Stomach smooth muscle (tissue), 2 donors: ENCODE measurements around the gene SLC39A9.

Experiments used
- H3K27ac ChIP-seq: one replicate; pipeline ENCODE4 v1.7.0; 2013; ENCODE audit warnings: mild to moderate bottlenecking, low read length, inconsistent platforms
- H3K27me3 ChIP-seq, 2 donors: one replicate each; pipeline ENCODE4 v1.7.0; 2013; ENCODE audit warnings: low read length in 2 of 2; ENCODE audit not compliant: insufficient read depth in 2 of 2, control insufficient read depth in 1 of 2
- H3K36me3 ChIP-seq, 2 donors: one replicate each; pipeline ENCODE4 v1.7.0; 2013; ENCODE audit warnings: low read length in 2 of 2; ENCODE audit not compliant: control insufficient read depth in 2 of 2, insufficient read depth in 2 of 2
- H3K4me1 ChIP-seq: one replicate; pipeline ENCODE4 v1.7.0; 2013; ENCODE audit warnings: low read length; ENCODE audit not compliant: control insufficient read depth, insufficient read depth
- H3K4me3 ChIP-seq, 2 donors: one replicate each; pipeline ENCODE4 v1.7.0; 2013; ENCODE audit warnings: low read length in 2 of 2
- H3K9ac ChIP-seq, 2 donors: one replicate each; pipeline ENCODE4 v1.7.0; 2013; ENCODE audit warnings: low read length in 2 of 2, mild to moderate bottlenecking in 1 of 2
- H3K9me3 ChIP-seq, 2 donors: one replicate each; pipeline ENCODE4 v1.7.0; 2013; ENCODE audit warnings: low read length in 2 of 2; ENCODE audit not compliant: control insufficient read depth in 2 of 2
- donor health status: healthy.
- donor health status: Pancreatic carcinoma.

Gene SLC39A9, protein sequence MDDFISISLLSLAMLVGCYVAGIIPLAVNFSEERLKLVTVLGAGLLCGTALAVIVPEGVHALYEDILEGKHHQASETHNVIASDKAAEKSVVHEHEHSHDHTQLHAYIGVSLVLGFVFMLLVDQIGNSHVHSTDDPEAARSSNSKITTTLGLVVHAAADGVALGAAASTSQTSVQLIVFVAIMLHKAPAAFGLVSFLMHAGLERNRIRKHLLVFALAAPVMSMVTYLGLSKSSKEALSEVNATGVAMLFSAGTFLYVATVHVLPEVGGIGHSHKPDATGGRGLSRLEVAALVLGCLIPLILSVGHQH

DNA sequence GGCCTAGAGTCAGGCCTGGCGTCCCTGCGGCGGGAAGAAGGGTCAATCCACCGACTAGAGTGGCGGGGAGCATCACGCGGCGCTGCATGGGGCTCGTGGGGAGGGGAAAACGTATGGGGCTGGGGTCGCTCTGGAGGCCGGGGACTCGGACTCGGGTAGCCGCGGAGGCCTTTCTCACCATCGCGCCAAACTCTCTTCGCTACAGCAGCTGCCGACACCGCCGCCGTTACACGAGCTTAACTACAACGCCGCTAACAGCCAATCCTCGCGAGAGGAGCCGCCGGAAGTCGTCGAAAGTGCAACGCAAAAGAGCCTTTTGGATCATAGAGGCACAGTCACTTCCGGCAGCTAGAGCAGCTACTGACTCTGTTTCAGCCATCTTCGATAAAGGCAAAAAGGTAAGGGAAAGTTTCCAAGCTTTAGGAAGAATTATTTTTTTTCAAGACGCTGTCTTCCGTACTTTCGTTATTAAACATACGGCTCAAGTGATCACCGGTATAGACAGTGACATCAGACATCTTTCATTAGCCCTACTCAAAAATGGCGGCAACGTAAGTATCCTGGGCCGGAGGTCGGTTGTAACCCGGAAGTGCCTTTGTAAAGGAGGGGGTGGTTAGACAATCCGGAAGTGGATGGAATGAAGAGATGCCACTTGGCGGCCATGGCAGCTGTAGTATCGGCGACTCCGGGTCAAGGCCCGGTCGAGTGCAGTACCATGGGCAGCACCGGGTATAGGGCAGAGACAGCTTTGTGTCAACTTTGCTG lies at the start of gene SLC39A9, which contains the start of gene ERH:
TSS of gene SLC39A9 (plus strand) at position 640 of the 765 bp plus-strand sequence. CDS start 678 bp downstream, outside the sequence.
TSS of gene ERH (minus strand) at position 247 of the 765 bp plus-strand sequence. CDS start at position 181, 66 bp downstream.
- Histone ChIP-seq H3K9me3 (no peaks in the 10 kb centered on the region), H3K4me1 (peaks cover 30% of the 10 kb centered on the region), H3K9ac (peak within 1 kb of the TSS; percentile 97), H3K27me3 (no peaks in the 10 kb centered on the region), H3K4me3 (peak within 1 kb of the TSS; percentile 88 to 99), H3K27ac (peak within 1 kb of the TSS; percentile 91), H3K36me3 (peaks cover 23 to 26% of the 10 kb centered on the region in 2 donors)

DNA sequence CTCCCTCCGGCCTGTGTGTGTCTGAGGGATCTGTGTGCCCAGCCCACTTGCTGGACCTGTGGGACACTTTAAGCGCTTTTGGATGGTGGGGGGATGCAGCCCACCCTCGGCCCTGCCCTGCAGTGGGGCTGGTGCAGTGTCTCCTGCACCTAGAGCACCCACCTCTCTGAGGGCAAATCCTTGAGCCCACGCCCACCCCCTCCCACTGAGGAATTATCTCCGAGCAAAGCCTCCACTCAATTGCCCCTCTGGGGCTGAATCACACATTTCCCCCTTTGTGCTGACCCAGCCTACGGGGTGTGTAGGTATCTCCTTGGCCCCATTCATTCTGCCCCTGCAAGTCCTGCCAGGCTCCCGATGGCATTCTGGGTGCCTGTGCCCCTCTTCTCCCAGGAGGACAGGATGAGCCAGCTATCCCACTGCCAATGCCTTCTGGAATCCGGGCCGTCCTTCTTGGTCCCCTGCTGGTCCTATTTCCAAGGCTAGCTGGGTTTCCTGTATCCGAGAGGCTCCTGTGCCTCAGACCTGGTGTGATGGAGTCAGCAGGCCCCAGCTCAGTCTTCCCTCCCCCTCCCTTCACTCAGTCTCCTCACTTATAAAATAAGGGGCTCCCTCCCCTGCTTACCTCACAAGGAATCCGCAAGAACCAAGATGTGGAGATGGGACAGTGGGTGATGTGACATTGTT lies 49.3 kb upstream of the SLC39A9 start:
- H3K4me1 ChIP-seq, result no peaks in the 10 kb centered on the region
- peaks cover 0 to 2% of the 10 kb centered on the region in 2 donors for H3K36me3 ChIP-seq
- H3K4me3 ChIP-seq, result no peak overlapping the region
- no peak overlapping the region for H3K9ac ChIP-seq
- no peaks in the 10 kb centered on the region for H3K9me3 ChIP-seq
- no peaks in the 10 kb centered on the region for H3K27me3 ChIP-seq
- H3K27ac ChIP-seq, result no peak overlapping the region

DNA sequence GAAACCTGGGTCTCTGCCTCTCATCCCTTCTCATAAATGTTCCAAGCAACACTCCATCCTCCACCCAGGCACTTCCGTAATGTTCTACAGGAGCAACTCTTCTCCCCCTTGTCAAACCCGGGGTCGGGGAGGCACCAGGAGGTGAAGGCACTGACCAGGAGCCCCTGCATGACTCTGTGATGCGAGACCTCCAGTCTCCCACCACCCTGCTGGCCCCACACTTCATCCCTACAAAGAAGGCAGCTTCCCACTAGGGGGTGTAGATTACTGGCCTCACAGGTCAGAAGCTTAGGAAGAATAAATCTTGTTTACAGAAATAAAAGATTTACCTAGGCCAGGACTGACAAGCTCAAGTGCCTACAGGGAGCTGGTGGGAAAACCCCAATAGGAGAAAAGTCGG lies 47.6 kb upstream of the SLC39A9 start:
- no peaks in the 10 kb centered on the region for H3K27me3 ChIP-seq
- no peak overlapping the region for H3K4me3 ChIP-seq
- no peak overlapping the region for H3K27ac ChIP-seq
- peaks cover 0 to 2% of the 10 kb centered on the region in 2 donors for H3K36me3 ChIP-seq
- no peaks in the 10 kb centered on the region for H3K9me3 ChIP-seq
- H3K4me1 ChIP-seq, result peaks cover 9% of the 10 kb centered on the region
- no peak overlapping the region for H3K9ac ChIP-seq

DNA sequence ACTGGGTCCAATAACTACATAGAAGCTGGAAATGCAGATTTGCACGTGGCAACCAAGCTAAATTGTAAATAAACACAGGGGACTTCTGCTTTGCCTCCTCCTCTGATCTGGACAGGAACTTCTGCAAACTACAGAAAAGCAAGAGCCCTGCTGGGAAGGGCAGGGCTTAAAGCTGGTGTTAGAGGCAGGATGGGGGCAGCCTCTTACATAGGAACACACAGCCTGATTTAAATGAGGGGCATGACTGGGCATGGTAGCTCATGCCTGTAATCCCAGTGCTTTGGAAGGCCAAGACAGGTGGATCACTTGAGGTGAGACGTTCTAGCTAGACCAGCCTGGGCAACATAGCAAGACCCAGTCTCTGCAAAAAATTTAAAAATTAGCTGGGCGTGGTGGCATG lies 47.1 kb upstream of the SLC39A9 start:
- Histone ChIP-seq H3K4me1 (peaks cover 14% of the 10 kb centered on the region), H3K9me3 (no peaks in the 10 kb centered on the region), H3K9ac (no peak overlapping the region), H3K27ac (no peak overlapping the region), H3K36me3 (peaks cover 0 to 2% of the 10 kb centered on the region in 2 donors), H3K4me3 (no peak overlapping the region), H3K27me3 (no peaks in the 10 kb centered on the region)

DNA sequence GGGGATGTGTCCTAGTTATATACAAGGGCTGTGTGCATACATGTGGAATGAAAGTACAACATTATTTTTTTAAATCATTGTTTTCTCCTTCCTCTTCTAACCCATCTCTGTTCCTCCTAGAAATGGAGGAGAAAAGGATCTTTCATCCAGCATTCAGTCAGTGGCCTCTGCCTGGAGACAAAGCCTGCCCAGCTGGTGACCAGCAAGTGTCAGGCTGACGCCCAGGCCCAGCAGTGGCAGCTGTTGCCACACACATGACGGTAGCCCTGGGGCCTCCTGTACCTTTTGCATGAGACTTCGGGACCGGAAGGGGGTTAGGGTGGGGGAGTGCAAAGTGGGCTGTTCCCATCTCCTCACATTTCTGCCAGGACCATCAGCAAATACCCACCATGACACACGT lies 46.6 kb upstream of the SLC39A9 start:
- Histone ChIP-seq H3K4me1 (peaks cover 14% of the 10 kb centered on the region), H3K9me3 (no peaks in the 10 kb centered on the region), H3K27ac (no peak overlapping the region), H3K36me3 (peaks cover 0 to 2% of the 10 kb centered on the region in 2 donors), H3K4me3 (no peak overlapping the region), H3K9ac (no peak overlapping the region), H3K27me3 (no peaks in the 10 kb centered on the region)

DNA sequence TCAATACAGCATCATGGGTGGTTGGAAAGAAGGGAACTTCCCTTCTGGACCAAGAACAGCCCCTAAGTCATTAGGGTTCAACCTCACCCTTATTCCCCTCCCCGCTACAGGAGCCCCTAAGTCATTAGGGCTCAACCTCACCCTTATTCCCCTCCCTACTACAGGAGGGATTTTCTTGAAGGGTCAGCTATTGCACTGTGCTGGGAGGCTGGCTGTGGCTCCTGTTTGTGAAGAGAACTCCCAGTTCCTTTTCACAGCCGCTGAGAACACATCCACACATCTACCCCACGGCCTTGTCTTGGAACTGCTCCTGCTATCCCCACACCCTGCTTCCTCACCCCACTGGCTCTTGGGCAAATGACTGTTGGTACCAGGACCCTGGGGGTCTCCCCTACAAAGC lies 45.3 kb upstream of the SLC39A9 start:
- Histone ChIP-seq H3K4me1 (peaks cover 14% of the 10 kb centered on the region), H3K9me3 (no peaks in the 10 kb centered on the region), H3K4me3 (no peak overlapping the region), H3K27ac (no peak overlapping the region), H3K27me3 (no peaks in the 10 kb centered on the region), H3K36me3 (peaks cover 0 to 2% of the 10 kb centered on the region in 2 donors), H3K9ac (no peak overlapping the region)

DNA sequence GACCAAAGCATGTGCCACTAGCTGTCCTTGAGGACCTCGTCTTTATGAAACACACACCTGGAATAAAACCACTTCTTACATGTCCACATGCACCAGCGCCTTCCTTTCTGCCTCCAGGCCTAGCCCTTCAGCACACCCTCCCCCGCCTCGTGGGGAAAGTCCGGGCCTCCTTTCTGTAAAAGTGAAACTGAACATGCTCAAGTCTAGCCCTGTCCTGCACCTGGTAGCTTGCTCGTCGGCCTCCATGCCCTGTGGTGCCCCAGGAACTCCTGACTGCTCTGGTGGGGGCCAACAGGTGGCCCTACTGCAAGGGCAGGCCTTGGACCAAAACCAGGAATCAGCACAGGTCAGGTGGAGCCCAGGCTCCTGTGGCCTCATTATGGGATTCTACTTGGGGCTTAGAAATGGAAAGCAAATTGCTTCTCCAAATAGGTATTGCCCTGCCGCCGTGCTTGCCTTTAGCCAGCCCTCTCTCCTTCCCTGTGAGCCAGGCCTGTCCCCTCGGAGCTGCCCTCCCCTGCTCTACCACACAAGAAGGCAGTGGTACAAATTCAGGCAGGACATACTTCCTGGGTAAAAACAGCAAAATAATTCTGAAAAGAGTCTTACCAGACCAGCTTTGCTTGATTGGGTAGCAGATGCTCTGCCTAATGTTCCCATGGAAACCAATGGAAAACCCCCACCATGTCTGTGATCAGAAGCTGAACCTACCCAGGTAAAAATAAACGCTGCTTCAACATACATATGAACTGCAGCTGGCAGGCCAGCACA lies 43.9 kb upstream of the SLC39A9 start:
- Histone ChIP-seq H3K27ac (peak overlapping the region; percentile 46), H3K36me3 (no peaks in the 10 kb centered on the region), H3K9me3 (no peaks in the 10 kb centered on the region), H3K9ac (no peak overlapping the region), H3K4me1 (peaks cover 14% of the 10 kb centered on the region), H3K4me3 (no peak overlapping the region), H3K27me3 (no peaks in the 10 kb centered on the region)

DNA sequence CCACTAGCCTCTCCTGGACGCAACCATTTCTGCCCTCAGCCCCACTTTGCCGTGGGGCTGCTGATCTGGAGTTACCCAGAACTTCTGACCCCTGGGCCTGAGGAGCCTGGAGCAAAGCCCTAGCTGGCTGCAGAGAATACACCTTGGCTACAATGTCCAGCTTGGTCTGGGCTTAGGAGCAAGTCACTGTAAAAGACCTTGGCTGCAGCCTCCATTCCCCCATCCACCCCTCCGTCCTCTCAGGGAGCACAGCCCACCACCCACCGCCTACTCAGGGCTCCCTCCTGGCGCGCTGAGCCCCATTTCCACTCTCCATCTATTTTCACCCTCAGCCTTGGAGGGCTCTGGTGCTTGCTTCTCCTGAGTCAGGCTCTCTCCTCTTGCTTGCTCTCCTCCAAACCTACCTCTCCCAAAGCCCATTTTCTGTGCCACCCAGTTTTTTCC lies 43.3 kb upstream of the SLC39A9 start:
- Histone ChIP-seq H3K27ac (peak overlapping the region; percentile 46), H3K4me3 (no peak overlapping the region), H3K9ac (no peak overlapping the region)

DNA sequence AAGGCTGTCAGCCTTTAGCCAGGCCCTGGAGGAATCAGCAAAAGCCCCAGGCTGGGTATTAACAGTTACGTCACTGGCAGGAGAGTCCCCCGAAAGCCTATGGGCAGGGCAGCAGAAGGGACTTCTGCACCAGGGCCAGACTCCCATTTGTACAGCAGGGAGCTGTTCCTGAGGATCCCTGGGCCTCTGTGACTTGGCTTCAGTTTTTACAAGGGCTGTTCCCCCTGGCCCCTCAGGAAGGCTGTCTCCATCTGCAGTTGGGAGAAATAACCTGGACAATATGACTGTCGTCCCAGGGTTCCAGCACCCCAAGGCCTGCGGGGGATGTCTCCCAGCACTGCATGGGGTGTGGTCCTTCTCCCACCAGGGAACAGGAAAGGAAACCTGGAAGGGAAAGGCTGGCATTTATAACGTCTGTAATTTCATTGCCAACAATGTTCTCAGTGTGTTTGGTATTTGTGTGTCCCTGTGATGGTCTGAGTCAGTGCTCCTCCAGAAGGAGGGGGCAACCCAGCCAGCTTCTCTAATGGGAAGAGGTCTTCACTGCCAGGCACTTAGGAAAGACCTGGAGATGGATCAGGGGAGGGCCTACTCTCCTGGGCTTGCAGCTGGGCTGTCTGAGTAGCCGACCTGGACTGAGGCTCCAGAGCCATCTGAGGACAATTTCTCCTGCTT lies 42.7 kb upstream of the SLC39A9 start:
- no peak overlapping the region for H3K9ac ChIP-seq
- H3K27me3 ChIP-seq, result peaks cover 0 to under 1% of the 10 kb centered on the region in 2 donors
- H3K27ac ChIP-seq, result peak overlapping the region; percentile 46
- no peaks in the 10 kb centered on the region for H3K36me3 ChIP-seq
- H3K4me3 ChIP-seq, result no peak overlapping the region
- H3K4me1 ChIP-seq, result peaks cover 14% of the 10 kb centered on the region
- no peaks in the 10 kb centered on the region for H3K9me3 ChIP-seq

More for the DNA sequence above, 43.3 kb upstream of the SLC39A9 start:
- peaks cover 14% of the 10 kb centered on the region for H3K4me1 ChIP-seq
- H3K36me3 ChIP-seq, result no peaks in the 10 kb centered on the region
- H3K9me3 ChIP-seq, result no peaks in the 10 kb centered on the region
- H3K27me3 ChIP-seq, result no peaks in the 10 kb centered on the region
